NK-92 (cell line): ENCODE measurements around the gene ATL2.
"Not testable (repeated sequence)": the region's sequence is repeated elsewhere in the genome, so short reads cannot be mapped to it uniquely, and the experiment has no call there.

Experiments used
- DNase-seq: peaks from one replicate; lab custom pipeline; 2025; ENCODE audit not compliant: unreplicated experiment; lab: John Stamatoyannopoulos, UW

Gene ATL2

DNA sequence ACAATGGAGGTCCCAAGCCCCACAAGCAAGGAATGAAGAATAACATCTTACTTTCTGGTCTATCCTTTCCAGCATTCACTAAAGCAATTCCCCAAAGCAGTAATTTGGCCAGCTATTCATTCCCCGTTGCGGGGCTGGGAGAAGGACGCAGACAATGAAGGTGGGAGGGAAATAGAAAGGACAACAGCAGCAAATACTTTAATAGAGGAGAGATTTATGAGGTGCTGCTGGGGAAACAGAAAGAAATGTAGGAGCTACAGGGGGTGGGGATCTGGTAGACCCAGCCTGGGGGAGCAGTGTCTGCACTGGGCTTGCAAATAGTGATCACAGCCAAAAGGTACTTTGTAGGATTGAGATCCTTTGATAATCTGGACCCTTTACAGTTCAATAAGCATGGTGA lies 13.9 kb upstream of the ATL2 start:
- no peak for DNase-seq

DNA sequence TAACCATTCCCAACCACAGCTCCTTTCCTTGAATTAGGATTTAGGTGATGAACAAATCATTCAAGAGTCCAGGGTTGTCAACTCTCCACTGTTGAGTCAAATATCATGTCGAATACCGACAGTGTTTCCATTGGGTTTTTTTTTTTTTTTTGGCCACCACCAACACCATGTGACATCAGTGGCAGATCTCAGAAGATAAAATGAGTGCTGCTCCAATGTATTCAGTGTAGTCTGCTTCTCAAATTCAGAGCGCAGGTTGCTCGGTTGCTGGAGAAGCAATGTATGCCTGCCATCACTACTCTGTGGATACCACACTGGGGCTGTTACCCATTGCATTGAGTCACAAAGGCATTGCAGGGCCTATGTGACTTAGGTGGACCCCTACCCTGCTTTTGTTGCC lies 10.8 kb upstream of the ATL2 start:
- DNase-seq: no peak

GRCh38 chr2:38386821-38387220 lies 9.7 kb upstream of the ATL2 start:
- DNase-seq: no peak

- no peak for DNase-seq
Measured at GRCh38 chr2:38386377-38386776, 9.3 kb upstream of the ATL2 start.

GRCh38 chr2:38384338-38384737 lies 7.3 kb upstream of the ATL2 start:
- no peak for DNase-seq

GRCh38 chr2:38383741-38384140 lies 6.7 kb upstream of the ATL2 start:
- not testable (repeated sequence) for DNase-seq

DNA sequence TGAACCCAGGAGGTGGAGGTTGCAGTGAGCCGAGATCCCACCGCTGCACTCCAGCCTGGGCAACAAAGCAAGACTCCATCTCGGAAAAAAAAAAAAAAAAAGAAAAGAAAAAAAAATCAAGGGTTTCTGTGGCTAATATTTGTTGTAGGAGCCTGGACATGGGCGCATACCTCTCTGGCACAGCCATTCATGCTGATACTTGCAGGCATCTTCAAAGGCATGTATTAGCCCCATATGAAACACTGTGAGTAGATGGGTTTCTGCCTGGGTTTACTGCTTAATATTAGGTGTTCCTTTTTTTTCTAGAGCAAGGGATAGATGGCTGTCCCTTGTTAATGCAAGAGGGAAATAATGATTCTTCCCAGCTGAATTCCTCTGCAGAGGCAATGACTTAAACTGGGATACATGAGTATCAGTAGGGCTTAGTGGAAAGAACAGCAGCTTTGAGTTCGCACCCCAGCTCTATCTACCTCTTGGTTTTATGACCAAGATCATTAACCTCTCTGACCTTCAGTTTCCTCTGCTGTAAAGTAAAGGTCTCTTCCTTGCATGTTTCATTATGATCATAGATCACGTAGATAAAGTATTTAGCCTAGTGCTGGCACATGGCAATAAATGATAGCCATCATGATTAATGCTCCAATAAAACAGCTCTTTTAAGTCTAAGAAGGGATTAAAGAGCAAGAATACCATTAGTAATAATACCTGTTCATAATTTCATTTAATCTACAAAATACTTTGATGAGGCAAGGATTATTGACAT lies 4.5 kb upstream of the ATL2 start:
- no peak for DNase-seq

- no peak for DNase-seq
Measured at GRCh38 chr2:38380397-38381130, 3.5 kb upstream of the ATL2 start.

- no peak for DNase-seq
Measured at GRCh38 chr2:38376346-38377049, 575 bp downstream of the ATL2 start.

- DNase-seq: no peak
Measured at GRCh38 chr2:38375696-38376345, 1.3 kb downstream of the ATL2 start.

- no peak for DNase-seq
Measured at GRCh38 chr2:38374984-38375383, 2.1 kb downstream of the ATL2 start.

DNA sequence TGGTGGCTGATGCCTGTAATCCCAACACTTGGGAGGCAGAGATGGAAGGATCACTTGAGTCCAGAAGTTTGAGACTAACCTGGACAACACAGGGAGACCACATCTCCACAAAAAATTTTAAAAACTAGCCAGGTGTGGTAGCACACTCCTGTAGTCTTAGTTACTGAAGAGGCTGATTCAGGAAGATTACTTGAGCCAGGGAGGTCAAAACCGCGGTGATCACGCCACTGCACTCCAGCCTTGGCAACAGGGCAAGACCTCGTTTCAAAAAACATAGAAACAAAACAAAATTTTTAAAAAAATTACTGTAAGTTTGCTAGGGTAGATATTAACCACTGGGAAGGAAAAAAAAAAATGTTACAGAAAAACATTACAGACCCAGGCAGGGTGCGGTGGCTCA lies 5.8 kb downstream of the ATL2 start:
- DNase-seq: no peak

DNA sequence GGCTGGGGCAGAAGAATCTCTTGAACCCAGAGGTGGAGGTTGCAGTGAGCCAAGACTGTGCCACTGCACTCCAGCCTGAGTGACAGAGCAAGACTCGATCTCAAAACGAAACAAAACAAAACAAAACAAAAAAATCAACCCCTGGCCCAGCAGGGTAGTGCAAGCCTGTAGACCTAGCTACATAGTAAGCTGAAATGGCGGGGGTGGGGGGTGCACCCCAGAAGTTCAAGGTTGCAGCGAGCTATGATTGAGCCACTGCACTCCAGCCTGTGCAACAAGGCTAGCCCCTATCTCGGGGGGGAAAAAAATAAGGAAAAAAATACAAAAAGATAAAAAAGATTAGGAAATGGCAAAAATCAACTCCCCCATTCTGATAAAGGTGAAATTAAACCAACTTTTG lies 6.4 kb downstream of the ATL2 start:
- DNase-seq: no peak

GRCh38 chr2:38362232-38362631 lies 14.8 kb downstream of the ATL2 start:
- DNase-seq: no peak

DNA sequence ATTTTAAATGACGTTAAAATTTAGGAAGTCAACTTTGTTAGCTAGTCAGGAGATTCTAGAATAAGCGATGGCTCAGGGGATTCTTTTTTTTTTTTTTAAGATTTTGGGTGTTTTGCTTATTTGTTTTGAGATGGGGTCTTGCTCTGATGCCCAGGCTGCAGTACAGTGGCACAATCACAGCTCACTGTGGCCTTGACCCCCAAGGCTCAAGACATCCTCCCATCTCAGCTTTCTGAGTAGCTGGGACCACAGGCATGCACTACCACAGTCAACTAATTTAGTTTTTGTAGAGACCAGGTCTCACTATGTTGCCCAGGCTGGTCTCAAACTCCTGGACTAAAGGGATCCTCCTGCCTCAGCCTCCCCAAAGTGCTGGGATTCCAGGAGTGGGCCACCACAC lies 16.9 kb downstream of the ATL2 start:
- DNase-seq: no peak

DNA sequence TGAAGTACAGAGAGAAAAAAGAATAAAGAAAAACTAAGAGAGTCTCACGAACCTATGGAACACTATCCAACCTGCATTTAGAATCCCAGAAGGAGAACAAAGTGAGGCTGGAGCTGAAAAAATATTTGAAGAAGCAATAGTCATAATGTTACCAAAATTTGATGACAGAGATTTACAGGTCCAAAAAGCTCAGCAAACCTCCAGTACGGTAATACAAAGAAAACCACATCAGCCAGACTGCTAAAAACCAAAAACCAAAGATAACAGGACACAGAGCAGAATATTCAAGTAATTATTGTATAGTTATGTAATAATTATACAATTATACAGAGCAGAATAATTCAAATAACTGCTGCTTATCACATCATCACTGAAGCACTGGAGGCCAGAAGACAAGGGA lies 23.7 kb downstream of the ATL2 start:
- no peak for DNase-seq

GRCh38 chr2:38352336-38352735 lies 24.7 kb downstream of the ATL2 start:
- DNase-seq: no peak

GRCh38 chr2:38345323-38346038 lies 31.6 kb downstream of the ATL2 start:
- DNase-seq: no peak

DNA sequence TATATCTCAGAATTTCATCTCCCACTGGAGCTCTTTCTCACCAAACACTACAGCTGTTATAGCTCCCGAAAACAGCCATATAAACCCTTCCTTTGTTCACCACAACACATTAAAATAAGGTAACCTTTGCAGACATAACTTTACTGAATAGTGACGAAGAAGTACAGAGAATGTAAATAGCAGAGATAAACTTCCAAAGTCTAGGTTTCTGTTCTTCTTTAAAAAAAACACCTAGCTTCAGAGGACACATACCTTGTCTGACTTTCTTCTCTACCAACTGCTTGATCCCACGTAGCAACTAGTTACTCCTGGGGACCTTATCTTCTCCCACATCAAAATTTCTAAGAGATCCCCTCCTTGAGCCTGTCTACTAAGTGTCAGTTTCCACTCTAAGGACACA lies 32.3 kb downstream of the ATL2 start:
- no peak for DNase-seq

DNA sequence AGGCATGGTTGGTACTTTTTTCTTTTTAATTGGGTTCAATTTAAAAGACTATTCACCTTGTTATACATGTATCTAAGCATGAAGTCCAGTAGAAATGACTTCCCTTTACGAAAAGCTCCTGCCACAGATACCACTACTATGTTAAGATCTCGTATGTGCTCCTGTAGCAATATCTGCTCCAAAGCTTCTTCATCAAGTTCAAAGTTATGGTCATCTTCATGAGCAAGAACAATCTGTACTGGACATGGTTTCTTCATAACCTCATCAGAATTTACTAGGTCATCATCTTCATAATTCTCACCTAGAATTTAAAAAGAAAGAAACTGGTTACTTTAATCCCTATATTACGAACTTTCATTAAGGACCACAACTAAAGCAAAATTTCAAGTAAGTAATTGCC lies 33.9 kb downstream of the ATL2 start:
- no peak for DNase-seq

DNA sequence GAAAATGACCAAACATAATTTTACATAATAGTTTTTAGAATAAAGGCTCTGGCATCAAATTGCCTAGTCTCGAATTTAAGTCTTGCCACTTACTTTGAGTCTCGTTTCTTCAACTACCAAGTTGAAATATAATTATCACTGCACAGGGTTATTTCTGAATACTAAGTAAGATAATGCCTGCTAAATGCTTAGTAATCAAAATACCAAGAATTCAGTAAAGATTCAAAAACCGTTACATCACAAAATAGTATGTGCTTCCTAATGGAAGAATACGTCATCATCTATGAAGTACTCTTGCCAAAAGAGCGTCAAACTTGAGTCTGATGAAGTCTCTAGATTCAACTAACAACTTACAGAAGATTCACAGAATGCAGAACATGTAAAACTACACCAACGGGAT lies 40.5 kb downstream of the ATL2 start:
- no peak for DNase-seq
